T-helper 22 cell (primary cell): Measurements from ENCODE around the gene PLCB2.

Experiments
- DNase-seq: peaks from one replicate; pipeline ENCODE4 v3.0.0-alpha.2; 2020; ENCODE audit warnings: low read depth

PLCB2 gene

GRCh38 chr15:40323953-40324937 lies 16.5 kb upstream of the PLCB2 start:
- no peak for DNase-seq

GRCh38 chr15:40323239-40323952 lies 15.7 kb upstream of the PLCB2 start, which contains the start of gene INAFM2:
TSS of gene INAFM2 (plus strand) at chr15:40323692. CDS start at chr15:40324056, 364 bp downstream.
- DNase-seq = peak; percentile 85

GRCh38 chr15:40322531-40323238 lies 14.9 kb upstream of the PLCB2 start:
- no peak for DNase-seq

GRCh38 chr15:40320931-40321371 lies 13.2 kb upstream of the PLCB2 start:
- peak; percentile 26 for DNase-seq

- no peak for DNase-seq
These were observed 12.7 kb upstream of the PLCB2 start for GRCh38 chr15:40320409-40320808.

GRCh38 chr15:40317580-40317979 lies 9.8 kb upstream of the PLCB2 start:
- DNase-seq = no peak

GRCh38 chr15:40316931-40317330 lies 9.2 kb upstream of the PLCB2 start:
- no peak for DNase-seq

- no peak for DNase-seq
These were observed 7.1 kb upstream of the PLCB2 start for GRCh38 chr15:40314723-40315276.

GRCh38 chr15:40313531-40314398 lies 6.0 kb upstream of the PLCB2 start:
- no peak for DNase-seq

- DNase-seq = no peak
These were observed 4.8 kb upstream of the PLCB2 start for GRCh38 chr15:40312370-40313158.

GRCh38 chr15:40310993-40311392 lies 3.3 kb upstream of the PLCB2 start:
- no peak for DNase-seq

GRCh38 chr15:40310001-40310959 lies 2.5 kb upstream of the PLCB2 start:
- DNase-seq = no peak

- DNase-seq = no peak
These were observed 1.7 kb upstream of the PLCB2 start for GRCh38 chr15:40309344-40309862.

GRCh38 chr15:40306908-40307307 lies 827 bp downstream of the PLCB2 start:
- DNase-seq = no peak

GRCh38 chr15:40306371-40306770 lies 1.4 kb downstream of the PLCB2 start:
- DNase-seq = no peak

- DNase-seq = no peak
These were observed 2.5 kb downstream of the PLCB2 start for GRCh38 chr15:40305281-40305680.

GRCh38 chr15:40303576-40303975 lies 4.2 kb downstream of the PLCB2 start:
- DNase-seq = no peak

GRCh38 chr15:40302981-40303380 lies 4.8 kb downstream of the PLCB2 start:
- no peak for DNase-seq
